Measurements from ENCODE around the gene SYNPO2L.
"Not testable (repeated sequence)": the region's sequence is repeated elsewhere in the genome, so short reads cannot be mapped to it uniquely, and the experiment has no call there.

SYNPO2L gene

DNA sequence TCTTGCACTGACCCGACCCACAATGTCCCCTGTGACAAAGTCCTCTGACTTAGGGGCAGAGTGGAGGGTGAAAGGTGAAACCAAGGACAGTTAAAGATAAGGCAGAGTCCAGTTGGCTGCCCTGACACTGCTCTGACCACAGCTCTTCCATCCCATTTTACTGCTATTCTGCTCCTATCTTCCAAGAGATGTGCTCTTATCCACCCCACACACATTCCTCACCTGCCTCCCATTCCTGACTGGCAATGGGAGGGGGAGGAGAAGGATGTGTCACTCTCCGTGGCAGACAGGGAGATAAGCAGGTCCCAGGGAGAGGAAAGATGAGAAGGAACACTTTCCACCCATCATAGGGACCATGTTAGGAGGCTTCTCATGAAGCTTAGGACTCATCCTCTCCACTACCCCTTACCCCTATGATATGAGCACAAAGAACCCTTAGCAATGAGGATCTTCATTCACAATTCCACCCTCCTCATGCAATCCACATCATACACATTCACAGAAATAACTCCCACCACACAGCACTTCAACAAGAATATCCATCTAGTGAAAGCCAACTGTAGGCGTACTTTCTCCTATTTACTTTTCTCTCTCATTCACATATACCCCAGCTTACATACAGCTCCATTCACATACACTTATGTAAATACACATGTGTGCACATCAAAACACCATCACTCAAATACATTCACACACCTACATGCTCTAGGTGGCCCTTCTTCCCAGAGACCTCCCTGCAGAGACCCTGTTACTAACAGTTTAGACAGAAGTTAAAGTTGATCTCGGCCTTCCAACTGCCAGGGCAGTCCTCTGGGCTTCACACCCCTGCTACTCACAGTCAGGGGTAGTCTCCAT, 6.6 kb downstream of the SYNPO2L start:
- DNase-seq = no peak

DNA sequence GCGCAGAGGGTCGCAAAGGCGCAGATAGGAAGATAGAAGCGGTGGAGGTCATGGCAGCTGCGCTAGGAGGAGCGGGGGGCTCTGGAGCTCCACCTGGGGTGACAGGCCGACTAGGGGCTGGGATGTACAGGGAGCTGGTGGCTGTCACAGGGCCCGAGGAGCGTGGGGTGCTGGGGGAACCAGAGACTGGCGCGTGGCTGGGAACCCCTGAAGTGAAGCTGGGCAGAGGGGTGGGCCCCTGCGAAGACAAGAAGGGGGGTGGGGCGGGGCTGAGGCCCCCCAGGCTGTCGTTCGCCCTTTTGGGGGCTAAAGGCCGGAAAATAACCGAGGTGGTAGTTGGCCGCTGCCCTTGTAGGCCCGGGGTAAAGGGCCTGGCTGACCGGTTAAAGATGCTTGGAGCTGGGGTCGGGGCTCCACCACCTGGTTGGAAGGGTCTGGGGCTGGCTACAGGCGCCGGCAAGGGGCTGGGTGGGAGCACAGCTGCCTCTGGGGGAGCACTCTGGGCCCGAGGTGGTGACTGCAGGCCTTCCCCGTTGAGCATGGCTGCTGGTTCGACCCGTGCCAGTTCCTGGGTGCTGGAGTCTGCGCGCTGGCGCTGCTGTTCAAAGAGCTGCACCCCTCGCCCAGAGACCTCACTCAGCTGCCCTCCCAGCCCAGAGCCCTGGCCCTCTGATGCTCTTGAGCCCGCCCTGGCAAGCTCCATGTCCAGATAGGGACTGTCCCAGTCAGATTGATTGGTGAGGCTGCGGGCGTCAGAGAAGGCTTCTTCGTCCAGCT, 7.8 kb downstream of the SYNPO2L start:
- no peak for DNase-seq

DNA sequence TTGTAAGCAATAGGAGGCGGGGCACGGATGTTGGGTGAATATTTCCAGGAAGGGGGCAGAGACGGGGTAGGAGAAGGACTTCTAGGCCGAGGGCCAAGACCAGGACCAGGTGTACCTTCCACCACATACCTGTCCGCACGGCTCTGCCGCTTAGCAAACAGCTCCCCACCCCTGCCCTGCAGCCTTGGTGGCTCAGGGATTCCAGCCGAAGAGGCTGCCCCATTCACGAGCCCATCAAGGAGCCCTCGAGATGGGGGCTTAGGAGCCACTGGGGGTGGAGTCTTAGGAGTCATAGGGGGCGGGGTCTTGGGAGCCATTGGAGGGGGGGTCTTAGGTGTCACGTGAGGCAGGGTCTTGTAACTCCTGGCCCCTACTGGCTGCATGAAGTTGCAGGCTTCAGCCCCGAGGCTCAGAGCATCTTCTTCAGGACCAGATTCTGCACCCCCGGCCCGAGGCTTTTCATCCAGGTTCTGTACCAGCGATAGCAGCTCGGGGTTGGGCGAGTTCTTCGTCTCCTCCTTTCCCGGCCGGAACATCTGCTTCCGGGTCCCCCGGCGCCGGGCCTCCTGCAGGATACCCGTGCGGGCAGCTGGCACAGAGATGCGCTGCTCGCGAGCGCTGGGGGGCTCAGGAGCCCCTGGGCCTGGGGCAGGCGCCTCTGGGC, 8.5 kb downstream of the SYNPO2L start:
- DNase-seq = peak; percentile 9

DNA sequence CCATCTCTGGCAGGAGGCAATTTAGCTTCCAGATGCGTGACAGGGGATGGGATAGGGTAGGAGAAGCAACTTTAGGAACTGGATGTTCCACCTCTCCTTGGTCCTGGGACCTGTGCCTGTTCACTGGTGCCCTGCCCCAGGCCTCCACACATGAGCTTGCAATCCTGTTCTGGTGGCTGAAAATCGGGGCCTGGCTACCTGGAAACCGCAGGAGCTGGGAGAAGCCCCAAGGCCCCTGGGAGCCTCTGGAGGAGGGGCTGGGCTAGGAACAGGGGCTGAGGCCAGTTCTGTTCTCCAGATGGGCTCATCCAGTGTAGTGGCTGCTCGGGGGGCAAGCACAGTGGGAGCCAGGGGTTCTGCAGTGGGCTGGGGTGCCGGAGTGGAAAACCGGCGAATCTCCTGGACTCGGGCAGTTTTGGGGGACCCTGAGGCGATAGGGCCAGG, 9.2 kb downstream of the SYNPO2L start:
- DNase-seq = no peak

DNA sequence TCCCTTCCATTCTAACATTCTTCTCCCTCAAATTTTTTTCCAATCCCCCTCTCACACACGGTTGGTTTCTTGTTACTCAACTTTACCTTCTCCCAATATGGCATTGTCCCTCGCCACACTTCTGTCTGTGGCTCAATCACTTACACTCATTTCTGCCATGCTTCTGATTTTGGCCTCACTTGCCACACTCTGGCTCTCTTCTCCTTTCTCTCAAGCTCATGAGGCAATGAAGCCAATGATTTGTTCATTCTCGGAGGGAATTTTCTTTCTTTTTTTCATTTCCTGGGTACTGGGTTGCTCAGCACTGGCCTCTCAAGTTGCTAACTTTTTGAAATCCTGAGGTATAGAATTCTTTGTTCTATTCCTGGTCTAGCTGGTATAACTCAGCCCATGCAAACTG, 10.6 kb downstream of the SYNPO2L start:
- no peak for DNase-seq

DNA sequence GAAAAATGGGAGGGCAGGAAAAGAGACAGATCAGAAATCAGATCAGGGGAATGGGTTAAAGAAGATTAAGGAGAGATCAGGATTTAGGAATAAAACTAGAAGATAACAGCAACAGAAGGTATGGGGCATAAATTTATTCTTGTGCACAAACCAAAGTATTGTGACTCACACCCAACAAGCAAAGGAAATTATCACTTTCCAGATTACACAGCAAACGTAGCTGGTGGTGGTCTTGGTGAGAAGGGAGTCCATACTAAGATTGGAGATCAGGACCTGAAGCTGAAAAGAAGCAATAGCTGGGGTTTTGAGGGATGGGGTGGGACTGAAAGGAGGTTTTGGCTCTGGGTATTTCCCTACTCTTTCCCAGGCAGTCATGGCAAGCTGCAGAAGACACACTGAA, 11.1 kb downstream of the SYNPO2L start:
- DNase-seq = no peak

DNA sequence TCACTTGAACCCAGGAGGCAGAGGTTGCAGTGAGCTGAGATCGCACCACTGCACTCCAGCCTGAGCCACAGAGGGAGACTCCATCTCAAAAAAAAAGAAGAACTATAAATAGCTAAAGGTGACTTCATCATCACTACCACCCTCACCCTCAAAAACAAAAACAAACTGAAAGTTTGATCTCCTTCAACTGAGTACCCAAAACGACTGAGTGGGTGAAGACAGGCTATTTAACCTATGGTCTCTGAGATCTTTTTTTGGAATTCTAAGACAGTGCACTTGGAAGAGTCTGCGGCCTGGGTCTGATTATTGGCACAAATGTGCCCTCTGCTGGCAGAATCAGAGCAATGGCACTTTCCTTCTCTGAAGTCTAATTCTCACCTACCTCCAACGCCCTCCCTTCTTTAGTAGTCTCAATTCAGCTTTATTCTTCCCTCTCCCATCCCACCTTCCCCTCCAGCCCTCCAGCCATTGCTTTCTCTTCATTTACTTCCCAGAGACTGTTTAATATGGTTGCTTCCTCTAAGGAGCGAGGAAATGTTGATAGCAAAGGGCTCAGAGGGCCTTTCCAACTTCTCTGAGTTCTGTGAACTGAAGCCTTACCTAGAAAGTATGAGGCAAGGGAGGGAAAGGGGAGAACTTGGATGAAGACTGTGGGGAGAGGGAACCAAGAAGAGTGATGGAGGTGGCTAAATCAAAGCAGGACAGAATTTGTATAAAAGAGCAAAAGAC, 11.7 kb downstream of the SYNPO2L start:
- peak; percentile 20 for DNase-seq

DNA sequence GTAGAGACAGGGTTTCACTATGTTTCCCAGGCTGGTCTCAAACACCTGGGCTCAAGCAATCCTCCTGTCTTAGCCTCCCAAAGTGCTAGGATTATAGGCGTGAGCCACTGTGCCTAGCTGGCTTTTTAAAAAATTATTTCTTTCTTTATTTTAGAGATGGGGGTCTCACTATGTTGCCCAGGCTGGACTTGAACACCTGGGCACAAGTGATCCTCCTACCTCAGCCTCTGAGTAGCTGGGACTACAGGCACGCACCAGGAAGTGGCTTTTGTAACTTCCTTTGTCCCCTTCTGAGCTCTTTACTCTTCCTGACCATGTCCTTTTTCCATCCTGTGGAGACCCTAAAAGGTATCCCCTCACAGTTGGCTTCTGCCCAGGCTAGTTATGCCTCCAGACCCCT, 12.5 kb downstream of the SYNPO2L start:
- DNase-seq = no peak

DNA sequence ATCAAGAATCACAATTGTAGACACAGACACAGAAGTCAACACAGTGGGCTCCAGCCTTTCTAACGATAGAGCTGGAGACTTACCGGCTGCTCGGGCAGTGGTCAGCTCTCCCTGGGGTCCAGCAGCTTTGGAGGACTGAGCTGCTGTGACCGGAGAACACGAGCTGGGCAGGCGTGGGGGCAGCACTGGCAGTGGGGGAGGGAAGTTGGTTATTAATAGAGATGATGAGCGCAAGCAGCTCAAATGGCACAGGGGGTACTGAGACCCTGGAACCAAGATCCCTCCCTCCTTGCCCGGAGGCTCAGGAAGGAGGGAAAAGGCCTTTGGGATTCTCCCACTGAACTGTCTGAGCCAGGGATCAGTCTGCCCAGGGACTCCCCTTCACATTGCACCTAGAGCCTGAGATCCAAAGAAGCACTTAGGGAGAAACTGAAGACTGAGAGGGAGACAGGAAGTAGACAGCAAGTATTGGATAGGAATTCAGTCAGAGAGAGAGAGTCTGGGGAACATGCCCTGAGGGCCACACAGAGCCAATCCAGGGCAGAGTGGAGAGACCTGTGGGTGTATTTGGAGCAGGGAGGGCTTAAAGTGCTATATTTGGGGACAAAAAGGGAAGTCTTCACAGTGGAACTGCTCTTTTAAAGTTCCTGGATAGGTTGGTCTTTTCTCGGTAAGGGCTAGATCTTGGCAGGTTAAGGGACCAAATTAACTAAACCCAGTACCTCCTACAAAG, 14.3 kb downstream of the SYNPO2L start, which contains the start of gene MYOZ1:
TSS of gene MYOZ1 (minus strand) at position 147 of the 733 bp plus-strand sequence. CDS start 1,457 bp downstream, outside the sequence.
- DNase-seq = no peak

DNA sequence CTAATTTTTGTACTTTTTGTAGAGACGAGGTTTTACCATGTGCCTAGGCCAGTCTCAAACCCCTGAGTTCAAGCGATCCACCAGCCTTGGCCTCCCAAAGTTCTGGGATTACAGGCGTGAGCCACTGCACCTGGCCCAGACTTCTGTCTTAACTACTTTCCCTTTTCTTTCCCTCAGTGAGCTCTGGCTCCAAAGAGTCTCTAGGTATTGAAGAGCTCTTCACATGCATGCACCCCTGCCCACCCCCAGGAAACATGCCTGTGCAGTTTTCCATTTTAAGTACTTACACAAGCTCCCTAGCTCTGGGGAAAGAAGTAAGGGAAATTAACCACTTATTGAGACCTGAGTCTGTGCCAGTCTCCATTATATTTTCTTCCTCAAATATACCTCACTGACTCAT, 16.5 kb downstream of the SYNPO2L start:
- no peak for DNase-seq

DNA sequence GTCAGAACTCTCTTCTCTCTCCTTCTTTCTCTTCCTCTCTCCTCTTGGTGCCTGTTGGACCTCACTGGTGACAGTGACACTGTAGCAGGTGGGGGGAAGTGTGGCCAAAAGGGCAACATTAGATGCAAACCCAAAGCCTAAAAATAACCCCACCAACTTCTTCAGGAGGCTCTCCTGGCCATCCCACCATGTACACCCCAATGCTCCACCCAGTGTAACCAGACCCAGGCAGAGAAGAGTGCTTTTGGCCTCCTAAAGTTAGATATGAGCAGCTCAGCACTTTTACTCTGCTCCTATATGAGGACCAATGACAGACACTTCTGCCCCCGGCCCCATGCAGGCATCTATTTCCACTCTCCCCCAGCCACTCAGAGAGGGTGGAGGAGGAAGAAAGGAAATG, 20.0 kb downstream of the SYNPO2L start:
- DNase-seq = no peak

DNA sequence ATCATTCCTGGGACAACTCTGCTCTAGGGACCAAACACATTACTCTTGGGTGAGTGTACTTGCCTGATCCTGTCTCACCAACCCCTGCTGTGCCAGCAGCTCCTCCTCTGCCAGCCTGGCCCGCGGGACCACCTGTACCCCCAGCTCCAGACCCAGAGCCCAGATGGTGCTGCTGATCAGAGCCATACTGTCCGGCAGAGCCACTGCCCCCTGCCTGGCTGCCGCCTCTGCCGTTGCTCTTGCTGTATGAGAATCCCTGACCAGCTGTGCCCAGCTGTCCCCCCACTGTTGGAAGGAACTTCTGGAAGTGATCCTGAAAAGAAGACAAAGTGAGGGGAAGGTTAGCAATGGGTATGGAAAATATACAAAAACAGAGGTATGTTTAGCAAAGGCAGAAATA, 21.4 kb downstream of the SYNPO2L start:
- no peak for DNase-seq

DNA sequence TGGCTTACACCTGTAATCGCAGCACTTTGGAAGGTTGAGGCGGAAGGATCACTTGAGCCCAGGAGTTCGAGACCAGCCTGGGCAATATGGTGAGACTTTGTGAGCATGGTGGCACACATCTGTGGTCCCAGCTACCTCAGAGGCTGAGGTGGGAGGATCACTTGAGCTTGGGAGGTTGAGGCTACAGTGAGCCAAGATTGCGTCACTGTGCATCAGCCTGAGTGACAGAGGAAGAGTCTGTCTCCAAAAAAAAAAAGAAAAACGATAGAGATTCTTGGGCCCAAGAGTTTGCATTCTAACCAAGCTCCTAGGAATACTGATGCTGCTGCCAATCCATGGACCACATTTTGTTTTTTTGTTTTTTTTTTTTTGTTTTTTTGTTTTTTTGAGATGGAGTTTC, 26.7 kb downstream of the SYNPO2L start:
- DNase-seq = no peak

DNA sequence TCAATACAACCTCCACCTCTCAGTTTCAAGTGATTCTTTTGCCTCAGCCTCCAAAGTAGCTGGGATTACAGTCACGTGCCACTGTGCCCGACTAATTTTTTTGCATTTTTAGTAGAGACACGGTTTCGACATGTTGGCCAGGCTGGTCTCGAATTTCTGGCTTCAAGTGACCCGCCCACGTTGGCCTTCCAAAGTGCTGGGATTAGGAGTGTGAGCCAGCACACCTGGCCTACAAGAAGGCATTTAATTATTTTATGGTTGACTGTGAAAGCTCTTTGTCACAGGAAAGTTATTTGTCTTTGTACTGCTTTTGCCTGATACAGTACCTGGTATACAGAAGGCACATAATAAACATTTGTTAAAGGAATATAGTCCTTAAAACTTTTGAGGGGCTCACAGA, 27.4 kb downstream of the SYNPO2L start:
- no peak for DNase-seq

DNA sequence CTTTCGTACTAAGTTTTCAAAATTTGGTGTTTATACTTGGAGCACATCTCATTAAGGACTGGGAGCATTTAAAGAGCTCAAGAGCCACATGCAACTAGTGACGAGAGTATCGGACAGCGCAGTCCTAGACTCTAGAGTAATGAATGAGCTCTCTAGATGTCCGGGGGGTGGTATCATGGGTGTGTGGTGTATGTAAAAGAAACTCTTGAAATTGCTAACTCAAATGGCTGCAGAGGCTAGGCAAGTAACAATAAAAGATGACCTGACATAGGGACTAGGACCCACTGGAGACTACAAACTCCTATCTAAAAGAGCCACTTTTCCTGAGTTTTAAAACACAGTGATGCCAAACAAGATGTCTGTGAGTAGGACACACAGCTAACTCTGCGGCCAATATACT, 28.5 kb downstream of the SYNPO2L start:
- no peak for DNase-seq

DNA sequence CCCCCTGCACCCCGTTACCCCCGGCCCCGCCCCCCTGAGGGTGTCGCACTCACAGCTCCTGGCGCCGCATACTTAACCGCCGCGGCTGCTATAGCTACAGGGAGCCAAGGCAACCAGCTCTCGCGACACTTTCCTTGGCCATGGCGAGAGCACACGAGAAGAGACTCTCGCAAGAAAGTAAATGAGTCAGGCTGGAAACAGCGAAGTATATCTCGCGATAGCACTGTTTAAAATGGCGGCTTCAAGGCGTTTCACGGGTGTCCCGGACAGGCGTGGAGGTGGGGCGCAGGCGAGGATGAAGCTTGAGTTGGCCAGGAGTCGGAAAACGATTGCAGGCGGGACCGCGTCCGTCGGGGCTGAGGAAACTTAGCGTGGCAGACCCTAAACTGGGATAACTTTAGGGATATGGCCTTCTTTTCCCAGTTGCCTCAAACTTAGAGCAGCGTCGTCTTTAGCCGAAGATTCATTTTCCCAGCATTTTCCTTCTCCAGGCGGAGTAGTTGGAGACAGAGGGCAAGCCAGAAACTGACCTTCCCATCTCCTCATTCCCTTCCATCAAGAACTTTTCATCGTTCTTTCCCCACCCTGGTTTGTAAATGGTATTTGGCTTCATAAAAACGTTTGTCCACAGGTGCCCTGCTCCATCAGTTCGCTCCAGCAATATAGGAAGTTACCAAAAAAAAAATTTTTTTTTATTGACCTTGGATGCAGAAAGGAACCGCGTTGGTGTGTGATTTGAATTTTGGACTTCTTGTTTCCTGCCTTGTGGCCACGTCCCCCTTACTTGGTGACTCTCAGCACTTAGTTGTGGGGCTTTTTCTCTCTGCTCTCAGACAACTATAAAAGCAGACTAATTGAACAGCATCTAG, 29.7 kb downstream of the SYNPO2L start:
- DNase-seq = peak; percentile 32

DNA sequence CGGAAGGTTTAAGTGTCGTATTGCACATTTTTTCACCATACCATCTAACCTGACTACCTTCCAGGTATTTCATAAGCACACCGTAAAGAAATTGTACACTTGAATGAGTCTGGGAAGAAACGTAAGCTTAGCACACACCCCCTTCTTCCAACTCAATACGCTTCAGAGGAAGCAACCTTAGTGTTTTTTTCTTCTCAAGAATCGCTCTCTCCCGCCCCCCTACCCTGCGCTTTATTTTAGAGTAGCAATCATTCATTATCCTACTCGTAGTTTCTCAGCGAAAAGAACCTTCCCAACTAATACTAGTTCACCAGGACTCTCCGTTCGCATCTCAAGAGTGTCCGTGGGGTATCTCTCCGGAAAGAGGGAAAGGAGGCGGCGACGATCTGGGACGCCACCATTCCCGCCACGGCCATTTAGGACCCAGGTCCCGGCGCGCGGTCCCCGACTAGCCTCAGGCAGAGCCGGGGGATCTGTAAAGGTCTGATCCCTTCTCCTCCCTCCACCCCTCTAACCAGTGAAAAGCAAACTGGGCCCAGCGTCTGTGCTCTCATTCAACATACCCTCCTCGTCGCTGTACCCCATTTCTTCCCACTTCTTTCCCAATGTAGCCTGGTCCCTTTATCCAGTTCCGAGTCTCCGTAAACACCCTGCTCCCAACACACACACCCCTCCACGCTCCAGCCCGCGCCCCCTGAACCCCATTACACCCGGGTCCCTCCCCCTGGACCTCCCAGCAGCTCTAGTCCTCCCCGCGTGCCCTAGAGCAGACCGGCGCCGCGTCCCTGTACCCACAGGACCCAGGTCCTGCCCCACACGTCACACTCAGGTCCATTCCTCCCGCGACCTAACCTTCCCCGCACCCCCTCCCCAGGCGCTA, 30.6 kb downstream of the SYNPO2L start:
- DNase-seq = no peak

DNA sequence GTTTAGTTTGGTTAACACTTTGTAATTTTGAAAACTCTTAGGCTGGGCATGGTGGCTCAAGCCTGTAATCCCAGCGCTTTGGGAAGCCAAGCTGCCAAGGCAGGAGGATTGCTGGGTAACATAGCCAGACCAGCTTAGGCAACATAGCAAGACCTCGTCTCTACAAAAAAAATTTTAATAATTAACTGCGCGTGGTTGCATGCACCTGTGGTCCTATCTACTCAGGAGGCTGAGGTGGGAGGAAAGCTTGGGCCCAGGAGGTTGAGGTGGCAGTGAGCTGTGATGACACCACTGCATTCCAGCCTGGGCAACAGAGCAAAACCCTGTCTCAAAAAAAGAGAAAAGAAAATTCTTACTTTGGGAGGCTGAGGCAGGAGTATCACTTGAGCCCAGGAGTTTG, 32.8 kb downstream of the SYNPO2L start:
- DNase-seq = no peak

DNA sequence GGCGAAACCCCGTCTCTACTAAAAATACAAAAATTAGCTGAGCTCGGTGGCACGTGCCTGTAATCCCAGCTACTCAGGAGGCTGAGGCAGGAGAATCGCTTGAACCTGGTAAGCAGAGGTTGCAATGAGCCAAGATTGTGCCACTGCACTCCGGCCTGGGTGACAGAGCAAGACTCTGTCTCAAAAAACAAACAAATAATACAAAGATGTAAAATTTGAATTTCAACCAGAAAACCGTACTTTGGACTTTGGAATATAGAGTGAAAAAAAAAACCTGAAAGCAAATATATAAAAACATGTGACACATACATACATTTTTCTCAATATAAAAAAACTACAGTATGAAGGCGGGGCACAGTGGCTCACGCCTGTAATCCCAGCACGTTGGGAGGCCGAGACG, 34.9 kb downstream of the SYNPO2L start:
- DNase-seq = not testable (repeated sequence)

DNA sequence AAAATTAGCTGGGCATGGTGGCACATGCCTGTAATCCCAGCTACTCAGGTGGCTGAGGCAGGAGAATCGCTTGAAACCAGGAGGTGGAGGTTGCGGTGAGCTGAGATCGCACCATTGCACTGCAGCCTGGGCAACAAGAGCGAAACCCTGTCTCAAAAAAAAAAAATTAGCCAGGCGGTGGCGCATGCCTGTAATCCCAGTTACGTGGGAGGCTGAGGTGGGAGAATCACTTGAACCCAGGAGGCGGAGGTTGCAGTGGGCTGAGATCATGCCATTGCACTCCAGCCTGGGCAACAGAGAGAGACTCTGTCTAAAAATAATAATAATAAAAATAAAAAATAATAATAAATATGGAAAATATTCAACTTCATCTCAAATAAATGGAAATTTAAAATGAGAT, 38.7 kb downstream of the SYNPO2L start:
- DNase-seq = not testable (repeated sequence)
